H1 (cell line): ENCODE measurements around the gene ZNF367. TPM values are rescaled to one million over a fixed set of nuclear protein-coding genes. Genes with fewer than 3 reads are reported as not detected.

ENCODE experiments used
- CHD1 ChIP-seq: IDR thresholded peaks from 2 replicates; pipeline ENCODE4 v1.6.1; 2012; ENCODE audit warnings: low read depth, low read length, improper control_type of control experiment
- HDAC2 ChIP-seq, 2 experiments: fragments of 300-600 bp in 1 of 2; sonication (generic) in 1 of 2; IDR thresholded peaks; 2 replicates each; pipeline ENCODE4 v1.6.1; 2011 to 2012; ENCODE audit warnings: low read depth in 2 of 2, low read length in 2 of 2, mild to moderate bottlenecking in 2 of 2, moderate library complexity in 2 of 2, borderline replicate concordance in 1 of 2, inconsistent platforms in 1 of 2
- POLR2AphosphoS5 ChIP-seq: IDR thresholded peaks from 2 replicates; pipeline ENCODE4 v1.6.1; 2011; ENCODE audit warnings: low read depth, low read length
- SIN3A ChIP-seq, 2 experiments: IDR thresholded peaks in 1 of 2; conservative IDR thresholded peaks in 1 of 2; 2 replicates each; pipeline ENCODE4 v1.6.1; 2011 to 2012; ENCODE audit warnings: low read length in 2 of 2, improper control_type of control experiment in 1 of 2, low read depth in 1 of 2, mild to moderate bottlenecking in 1 of 2
- SRF ChIP-seq: IDR thresholded peaks from 2 replicates; pipeline ENCODE4 v1.6.1; 2011; ENCODE audit warnings: mild to moderate bottlenecking, low read depth, low read length, moderate library complexity
- polyA plus RNA-seq, 7 experiments: library from polyadenylated mRNA; depleted of rRNA in 3 of 7; stranded (reverse) in 5 of 7; unstranded in 2 of 7; fragments of >200 nt in 5 of 7; fragments of 200-250 nt in 2 of 7; gene quantifications; 1 replicate in 5 of 7; 2 replicates in 1 of 7; 4 replicates in 1 of 7; pipeline versions ENCODE4 v1.2.1 to v1.2.3, GENCODE V29; 2011 to 2013; ENCODE audit warnings: missing spikeins in 2 of 7, mixed read lengths in 2 of 7
- total RNA-seq: library from RNA; stranded (reverse); fragmentation: NEBNext Ultra II Directional; extraction: Animal tissue kit (Norgen Biotek cat#: 25700); gene quantifications from 2 replicates; pipeline ENCODE4 v1.2.1, GENCODE V29; 2021
- TF ChIP-seq, protein P1 (sequence below), 3 experiments: IDR thresholded peaks; 1 replicate in 2 of 3; 2 replicates in 1 of 3; pipeline versions ENCODE4 v1.5.1 to v1.6.1; 2011; ENCODE audit warnings: low read length in 3 of 3, mild to moderate bottlenecking in 3 of 3, inconsistent platforms in 2 of 3, low read depth in 1 of 3, moderate library complexity in 1 of 3; ENCODE audit not compliant: insufficient read depth in 1 of 3; ENCODE audit errors: control extremely low read depth in 1 of 3

The ZNF367 gene
- total and polyA plus RNA-seq, 2 of the 8 experiments (the other 6 are each of a cell fraction or from before 2014, with no cell fraction given), result 2.2 to 8.2 TPM

DNA sequence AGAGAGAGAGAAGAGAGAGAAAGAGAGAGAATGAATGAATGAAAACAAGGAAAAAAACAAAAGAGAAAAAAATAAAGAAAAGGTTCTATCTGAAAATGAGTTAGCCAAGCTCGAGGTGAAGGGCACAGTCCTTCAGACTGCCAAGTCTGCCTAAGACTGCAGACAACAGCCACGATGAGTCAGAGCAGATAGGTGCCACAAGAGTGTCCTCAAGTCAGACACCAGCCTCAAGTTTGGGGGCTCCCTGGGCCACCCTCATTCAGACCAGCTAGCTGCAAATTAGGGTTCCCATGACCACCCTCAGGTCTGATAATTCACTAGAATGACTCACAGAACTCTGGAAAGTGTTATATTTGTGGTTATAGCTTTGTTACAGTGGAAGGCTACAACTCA lies 17.9 kb upstream of the ZNF367 start (continued):
- TF ChIP-seq SRF, result no peak
- TF ChIP-seq SIN3A (conservative IDR thresholded peaks at IDR 0.05 in 1 of 2, IDR thresholded peaks at IDR 0.05 in 1 of 2; ENCODE audit: low read depth in 1 of 2, low read length in 2 of 2), result no peak
- no peak for TF ChIP-seq HDAC2 (IDR thresholded peaks at IDR 0.05; ENCODE audit: borderline replicate concordance in 1 of 2, low read depth in 2 of 2, low read length in 2 of 2)
- TF ChIP-seq, protein P1, sequence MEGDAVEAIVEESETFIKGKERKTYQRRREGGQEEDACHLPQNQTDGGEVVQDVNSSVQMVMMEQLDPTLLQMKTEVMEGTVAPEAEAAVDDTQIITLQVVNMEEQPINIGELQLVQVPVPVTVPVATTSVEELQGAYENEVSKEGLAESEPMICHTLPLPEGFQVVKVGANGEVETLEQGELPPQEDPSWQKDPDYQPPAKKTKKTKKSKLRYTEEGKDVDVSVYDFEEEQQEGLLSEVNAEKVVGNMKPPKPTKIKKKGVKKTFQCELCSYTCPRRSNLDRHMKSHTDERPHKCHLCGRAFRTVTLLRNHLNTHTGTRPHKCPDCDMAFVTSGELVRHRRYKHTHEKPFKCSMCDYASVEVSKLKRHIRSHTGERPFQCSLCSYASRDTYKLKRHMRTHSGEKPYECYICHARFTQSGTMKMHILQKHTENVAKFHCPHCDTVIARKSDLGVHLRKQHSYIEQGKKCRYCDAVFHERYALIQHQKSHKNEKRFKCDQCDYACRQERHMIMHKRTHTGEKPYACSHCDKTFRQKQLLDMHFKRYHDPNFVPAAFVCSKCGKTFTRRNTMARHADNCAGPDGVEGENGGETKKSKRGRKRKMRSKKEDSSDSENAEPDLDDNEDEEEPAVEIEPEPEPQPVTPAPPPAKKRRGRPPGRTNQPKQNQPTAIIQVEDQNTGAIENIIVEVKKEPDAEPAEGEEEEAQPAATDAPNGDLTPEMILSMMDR (IDR thresholded peaks at IDR 0.05; ENCODE audit: control extremely low read depth in 1 of 3, insufficient read depth in 1 of 3, low read depth in 1 of 3, low read length in 3 of 3), result no peak
- no peak for TF ChIP-seq POLR2AphosphoS5
- TF ChIP-seq CHD1, result no peak
